Nephron progenitor cell (in vitro differentiated cells): Measurements from ENCODE around the gene SPOP.

ENCODE experiments used
- DNase-seq: peaks from one replicate; pipeline ENCODE4 v3.0.0; 2021
- H3K27ac Mint-ChIP-seq: 2 replicates; pipeline ENCODE4 v1.8.0; 2021; ENCODE audit warnings: mild to moderate bottlenecking, moderate library complexity, mixed read lengths
- H3K27me3 Mint-ChIP-seq: 2 replicates; pipeline ENCODE4 v1.8.0; 2021; ENCODE audit warnings: mild to moderate bottlenecking, low read depth, mixed read lengths; ENCODE audit not compliant: poor library complexity
- H3K36me3 Mint-ChIP-seq: 2 replicates; pipeline ENCODE4 v1.8.0; 2021; ENCODE audit warnings: low read depth, mixed read lengths
- H3K4me1 Mint-ChIP-seq: 2 replicates; pipeline ENCODE4 v1.8.0; 2021; ENCODE audit warnings: mixed read lengths
- H3K4me3 Mint-ChIP-seq: 2 replicates; pipeline ENCODE4 v1.8.0; 2021; ENCODE audit warnings: mild to moderate bottlenecking, moderate library complexity, mixed read lengths
- H3K9me3 Mint-ChIP-seq: 2 replicates; pipeline ENCODE4 v1.8.0; 2021; ENCODE audit warnings: mild to moderate bottlenecking, moderate library complexity, mixed read lengths
- CTCF ChIP-seq: fragments of 200-600 bp; sonication (generic); IDR thresholded peaks from 2 replicates; pipeline ENCODE4 v1.5.0; 2021; ENCODE audit warnings: antibody characterized with exemption

The SPOP gene

GRCh38 chr17:49595328-49595727 is 82.6 kb downstream of the SPOP start:
- Mint-ChIP-seq H3K9me3 (no peaks in the 10 kb centered on the region), H3K4me3 (no peak overlapping the region)

GRCh38 chr17:49592263-49592662 is 85.6 kb downstream of the SPOP start:
- Mint-ChIP-seq H3K27ac (no peak overlapping the region), H3K36me3 (peaks cover 42% of the 10 kb centered on the region), H3K9me3 (no peaks in the 10 kb centered on the region), H3K4me1 (peaks cover 20% of the 10 kb centered on the region), H3K27me3 (no peaks in the 10 kb centered on the region), H3K4me3 (no peak overlapping the region)
- TF ChIP-seq CTCF, result no peak
- no peak for DNase-seq

More at GRCh38 chr17:49595328-49595727, 82.6 kb downstream of the SPOP start:
- Mint-ChIP-seq H3K27ac (no peak overlapping the region), H3K27me3 (no peaks in the 10 kb centered on the region), H3K36me3 (peaks cover 65% of the 10 kb centered on the region), H3K4me1 (peaks cover 20% of the 10 kb centered on the region)
- no peak for DNase-seq
- TF ChIP-seq CTCF, result no peak

- no peak for TF ChIP-seq CTCF
- H3K27me3 Mint-ChIP-seq, result no peaks in the 10 kb centered on the region
- peaks cover 13% of the 10 kb centered on the region for H3K4me1 Mint-ChIP-seq
- H3K9me3 Mint-ChIP-seq, result no peaks in the 10 kb centered on the region
- peaks cover 29% of the 10 kb centered on the region for H3K36me3 Mint-ChIP-seq
- no peak for DNase-seq
- H3K4me3 Mint-ChIP-seq, result no peak overlapping the region
- peak overlapping the region; percentile 17 for H3K27ac Mint-ChIP-seq
Observed at GRCh38 chr17:49590874-49591273, 87.0 kb downstream of the SPOP start.

- peaks cover 22% of the 10 kb centered on the region for H3K36me3 Mint-ChIP-seq
Observed at GRCh38 chr17:49589577-49589927, 88.3 kb downstream of the SPOP start.

GRCh38 chr17:49588726-49589576 is 88.9 kb downstream of the SPOP start:
- Mint-ChIP-seq H3K9me3 (no peaks in the 10 kb centered on the region), H3K4me3 (no peak overlapping the region), H3K27ac (no peak overlapping the region), H3K36me3 (peaks cover 18% of the 10 kb centered on the region), H3K4me1 (peaks cover 13% of the 10 kb centered on the region), H3K27me3 (no peaks in the 10 kb centered on the region)
- no peak for DNase-seq
- TF ChIP-seq CTCF, result no peak

More at GRCh38 chr17:49589577-49589927, 88.3 kb downstream of the SPOP start:
- H3K9me3 Mint-ChIP-seq, result no peaks in the 10 kb centered on the region
- no peak for TF ChIP-seq CTCF
- H3K4me1 Mint-ChIP-seq, result peaks cover 13% of the 10 kb centered on the region
- no peak overlapping the region for H3K27ac Mint-ChIP-seq
- no peaks in the 10 kb centered on the region for H3K27me3 Mint-ChIP-seq
- DNase-seq, result no peak
- no peak overlapping the region for H3K4me3 Mint-ChIP-seq

GRCh38 chr17:49588312-49588711 is 89.6 kb downstream of the SPOP start:
- H3K9me3 Mint-ChIP-seq, result no peaks in the 10 kb centered on the region
- no peak for DNase-seq
- H3K27ac Mint-ChIP-seq, result no peak overlapping the region
- no peak for TF ChIP-seq CTCF
- H3K27me3 Mint-ChIP-seq, result no peaks in the 10 kb centered on the region
- H3K36me3 Mint-ChIP-seq, result peaks cover 18% of the 10 kb centered on the region
- H3K4me1 Mint-ChIP-seq, result peaks cover 13% of the 10 kb centered on the region
- no peak overlapping the region for H3K4me3 Mint-ChIP-seq
